ENCODE data around the gene UBL4A. TPM values are rescaled to one million over a fixed set of nuclear protein-coding genes. Genes with fewer than 3 reads are reported as not detected.

Gene UBL4A
- total and polyA plus RNA-seq, 2 donors (not counting 3 experiments of a cell fraction or from before 2014, with no cell fraction given), result 25.3 to 31.4 TPM

DNA sequence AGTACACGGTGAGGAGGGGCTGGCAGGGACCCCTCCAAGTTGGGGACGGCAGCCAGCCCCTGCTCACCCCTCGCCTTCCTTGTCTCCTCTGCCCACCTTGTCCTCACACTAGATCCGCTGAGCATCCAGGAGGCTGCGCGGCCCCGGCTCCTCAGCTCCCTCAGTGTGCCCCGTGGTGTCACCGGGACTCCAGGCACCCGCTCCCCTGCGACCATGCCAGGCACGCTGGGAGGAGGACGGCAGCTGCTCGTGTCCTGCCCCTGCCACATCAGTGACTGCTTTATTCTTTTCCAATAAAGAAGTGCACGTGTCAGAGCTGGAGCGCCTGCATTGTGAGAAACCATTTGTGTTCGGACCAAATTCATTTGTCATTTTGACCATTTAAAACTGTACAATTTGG is 36.1 kb downstream of the UBL4A start:
- H3K4me3 ChIP-seq (replicated peaks in 1 of 3; ENCODE audit: insufficient read depth in 1 of 3, low read depth in 1 of 3, low read length in 3 of 3), result no peak overlapping the region
- no peak for DNase-seq (ENCODE audit: low read depth, low spot score)
- BruUV-seq (replicated peaks), result no TSS peak
- ChIA-PET POLR2A (no interaction called here), CTCF (no interaction called here)
- no peaks in the 10 kb centered on the region for H3K27me3 ChIP-seq (ENCODE audit: control insufficient read depth in 2 of 2, insufficient read depth in 2 of 2, low read length in 2 of 2)
- intact Hi-C loops (cut with micrococcal nuclease) (no loop called here), dilution Hi-C loops (cut with MboI; ENCODE audit: extremely low pct_ligation_motif_present, low sequenced_read_pairs) (no loop called here)
- H4K20me1 ChIP-seq (replicated peaks; ENCODE audit: control insufficient read depth, extremely low read depth, insufficient read depth, low read length), result no peaks in the 10 kb centered on the region
- TF ChIP-seq FOS (IDR thresholded peaks at IDR 0.05; ENCODE audit: borderline replicate concordance, insufficient read depth, low read length) (no peak), MYC (IDR thresholded peaks at IDR 0.05; ENCODE audit: low read depth, low read length) (no peak), GATA2 (IDR thresholded peaks at IDR 0.05; ENCODE audit: insufficient read depth, insufficient read length, low read depth, low read length) (no peak), CTCF (IDR thresholded peaks at IDR 0.05; ENCODE audit: extremely low read depth in 1 of 2, insufficient read depth in 1 of 2, low read depth in 1 of 2, low read length in 2 of 2) (no peak), EZH2 (IDR thresholded peaks at IDR 0.05; ENCODE audit: borderline replicate concordance, low read depth, low read length, severe bottlenecking) (no peak), JUN (IDR thresholded peaks at IDR 0.05; ENCODE audit: borderline replicate concordance, insufficient read depth, insufficient read length, low read depth) (no peak), POLR2A (IDR thresholded peaks at IDR 0.05; ENCODE audit: low read depth, low read length) (no peak), POLR2AphosphoS5 (IDR thresholded peaks at IDR 0.05; ENCODE audit: insufficient read depth, low read depth, low read length) (no peak), MAX (IDR thresholded peaks at IDR 0.05; ENCODE audit: insufficient read depth, insufficient read length) (no peak)
- no peaks in the 10 kb centered on the region for H3K9me3 ChIP-seq (replicated peaks; ENCODE audit: control insufficient read depth, insufficient read depth, low read length)
- no peaks in the 10 kb centered on the region for H3K9me1 ChIP-seq (replicated peaks; ENCODE audit: control insufficient read depth, extremely low read depth, insufficient read depth, low read length)
- H3K9ac ChIP-seq (replicated peaks; ENCODE audit: extremely low read depth, insufficient read depth, low read length), result no peak overlapping the region
- FAIRE-seq, result no peak
- H3K4me1 ChIP-seq (ENCODE audit: control insufficient read depth, extremely low read depth, insufficient read depth, low read length), result peaks cover 5% of the 10 kb centered on the region
- H3K36me3 ChIP-seq (ENCODE audit: control insufficient read depth in 2 of 2, extremely low read depth in 1 of 2, insufficient read depth in 2 of 2, low read length in 2 of 2), result peaks cover 0 to 28% of the 10 kb centered on the region in 2 experiments
- H3K4me2 ChIP-seq (ENCODE audit: insufficient read depth, low read length), result no peak overlapping the region
- H3K79me2 ChIP-seq (ENCODE audit: control insufficient read depth, insufficient read depth, low read length), result peaks cover 15% of the 10 kb centered on the region
- no peak overlapping the region for H3K27ac ChIP-seq (ENCODE audit: insufficient read depth, low read depth, low read length)
- H2AFZ ChIP-seq (ENCODE audit: low read depth, low read length), result no peak overlapping the region
